COLO829 (cell line): ENCODE results near the gene KCNB1.

Experiments
- DNase-seq: peaks from one replicate; pipeline ENCODE4 v3.0.0; 2012; ENCODE audit warnings: low spot score

Gene KCNB1

DNA sequence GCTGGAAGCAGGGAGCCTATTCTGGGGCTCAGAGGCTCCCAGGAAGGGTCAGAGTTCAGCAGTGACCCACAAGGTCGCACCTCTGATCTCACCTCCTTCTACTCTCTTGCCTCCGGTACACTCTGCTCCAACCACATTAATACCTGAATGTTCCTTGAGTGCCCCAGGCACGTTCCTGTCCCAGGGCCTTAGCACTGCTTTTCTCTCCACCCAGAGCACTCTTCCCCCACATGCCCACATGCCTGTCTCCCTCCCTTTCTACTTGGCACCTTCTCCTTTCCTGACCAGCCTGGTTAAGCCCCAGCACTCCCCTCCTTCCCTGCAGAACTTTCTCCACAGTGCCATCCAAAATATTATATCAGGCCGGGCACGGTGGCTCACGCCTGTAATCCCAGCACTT, 13.4 kb downstream of the KCNB1 start:
- DNase-seq = no peak

DNA sequence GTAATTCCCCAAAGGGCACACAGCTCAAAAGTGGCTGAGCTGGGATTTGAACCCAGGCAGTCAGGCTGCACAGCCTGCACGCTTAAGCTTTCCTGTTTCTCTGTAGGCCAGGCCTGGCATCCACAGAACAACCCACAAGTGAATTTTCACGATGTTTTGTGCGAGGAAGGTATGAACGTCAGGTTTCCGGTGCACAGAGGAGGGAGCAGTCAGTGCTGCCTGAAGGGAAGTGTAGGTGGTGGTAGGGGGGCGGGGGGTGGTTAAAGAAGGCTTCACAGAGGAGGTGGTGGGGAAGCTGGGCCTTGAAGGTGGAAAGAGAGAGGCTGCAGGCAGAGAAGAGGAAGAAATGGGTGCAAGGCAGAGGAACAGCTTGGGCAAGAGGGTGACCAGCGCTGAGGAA, 14.1 kb downstream of the KCNB1 start:
- no peak for DNase-seq

DNA sequence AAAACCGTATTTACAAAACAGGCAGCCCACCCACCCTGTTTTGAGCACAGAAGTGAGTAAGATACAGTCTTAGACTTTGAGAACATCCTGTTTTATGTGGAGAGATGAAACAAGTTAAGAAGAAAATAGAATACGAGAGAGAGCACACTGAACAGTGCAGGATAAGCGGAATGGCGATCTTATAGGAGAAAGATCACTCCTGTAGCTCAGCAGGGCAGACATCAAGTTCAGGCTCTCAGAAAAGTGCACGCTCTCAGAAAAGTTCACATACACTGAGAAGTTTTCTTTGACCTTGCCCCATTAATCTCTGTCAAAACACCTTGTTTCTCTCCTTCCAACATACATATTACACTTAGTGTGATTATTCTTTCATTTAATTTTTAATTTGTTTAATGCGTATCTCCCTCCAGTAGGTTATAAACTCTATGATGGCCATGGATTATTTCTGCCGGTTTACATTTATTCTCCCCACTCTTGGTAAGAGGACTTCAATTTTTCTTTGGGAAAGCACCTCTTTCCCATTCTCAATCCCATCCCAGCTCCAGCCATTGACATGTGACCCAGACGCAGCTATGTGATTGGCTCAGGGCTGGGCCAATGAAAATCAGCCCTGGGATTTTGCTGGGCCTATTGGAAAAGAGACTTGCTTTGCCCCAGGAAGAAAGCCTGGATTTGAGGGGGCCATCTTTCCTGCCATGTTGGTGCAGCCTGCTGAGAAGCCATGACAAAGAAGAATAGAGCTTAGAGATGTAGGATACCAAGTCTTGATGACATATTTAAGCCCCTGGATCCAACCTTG, 16.2 kb downstream of the KCNB1 start:
- DNase-seq = no peak

DNA sequence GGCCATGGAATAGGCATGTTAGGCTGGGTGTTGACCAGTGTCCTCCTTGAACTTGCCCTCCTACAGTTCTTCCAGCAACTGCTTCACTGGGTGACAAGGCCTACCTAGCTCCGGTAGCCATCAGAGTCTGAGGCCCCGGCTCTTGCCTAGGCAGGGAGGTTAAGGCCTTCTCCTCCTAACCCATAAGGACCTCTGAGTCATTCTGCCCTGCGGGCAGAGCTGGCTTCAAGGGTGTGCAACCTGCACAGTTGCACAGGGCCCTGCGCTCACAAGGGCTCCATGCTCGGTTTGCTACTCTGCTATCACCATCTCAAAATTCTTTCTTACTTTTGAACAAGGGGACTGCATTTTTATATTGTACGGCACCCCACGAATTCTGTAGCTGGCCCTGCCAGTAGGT, 17.9 kb downstream of the KCNB1 start:
- no peak for DNase-seq

DNA sequence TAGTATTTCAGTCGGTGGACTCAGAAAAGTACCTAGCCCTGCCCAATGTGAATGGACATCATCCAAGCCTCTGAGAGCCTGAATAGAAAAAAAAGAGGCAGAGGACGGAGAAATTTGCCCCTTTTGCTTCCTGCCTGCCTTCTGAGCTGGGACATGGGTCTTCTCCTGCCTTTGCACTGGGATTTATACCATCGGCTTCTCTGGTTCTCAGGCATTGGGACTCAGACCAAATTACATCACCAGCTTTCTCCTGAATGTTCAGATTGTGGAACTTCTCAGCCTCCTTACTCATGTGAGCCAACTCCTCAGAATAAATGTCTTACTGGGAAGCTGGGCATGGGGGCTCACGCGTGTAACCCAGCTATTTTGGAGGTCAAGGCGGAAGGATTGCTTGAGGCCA, 19.8 kb downstream of the KCNB1 start:
- DNase-seq = no peak

DNA sequence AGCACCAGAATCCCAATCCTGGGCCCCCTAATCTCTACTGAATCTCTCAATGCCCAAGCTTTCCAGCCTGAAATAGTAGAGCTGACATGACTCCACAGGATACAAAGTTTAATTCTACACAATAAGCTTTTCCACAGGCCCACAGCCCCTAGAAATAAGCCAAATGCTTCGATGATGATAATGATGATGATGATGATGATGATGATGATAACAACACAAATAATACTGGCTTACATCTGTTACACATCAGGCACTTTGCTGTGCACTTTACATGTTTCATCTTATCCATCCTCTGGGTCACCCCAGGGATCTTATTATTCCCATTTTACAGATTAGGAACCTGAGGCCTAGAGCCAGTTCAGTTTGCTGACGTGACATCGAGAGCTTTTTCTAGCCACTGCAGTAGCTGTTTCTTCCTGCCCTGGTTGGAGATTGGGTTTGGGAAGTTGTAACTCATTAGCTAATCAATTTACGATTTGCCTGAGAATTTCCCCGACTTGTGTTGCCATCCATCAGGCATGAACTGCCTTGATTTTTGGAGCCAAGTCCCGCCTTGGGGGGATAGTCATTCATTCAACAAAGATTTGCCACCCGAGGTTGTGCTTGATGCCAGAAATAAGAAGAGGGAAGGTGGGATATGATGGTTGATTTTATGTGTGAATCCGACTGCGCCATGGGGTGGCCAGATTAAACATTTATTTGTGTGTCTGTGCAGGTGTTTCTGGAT, 20.4 kb downstream of the KCNB1 start:
- no peak for DNase-seq

DNA sequence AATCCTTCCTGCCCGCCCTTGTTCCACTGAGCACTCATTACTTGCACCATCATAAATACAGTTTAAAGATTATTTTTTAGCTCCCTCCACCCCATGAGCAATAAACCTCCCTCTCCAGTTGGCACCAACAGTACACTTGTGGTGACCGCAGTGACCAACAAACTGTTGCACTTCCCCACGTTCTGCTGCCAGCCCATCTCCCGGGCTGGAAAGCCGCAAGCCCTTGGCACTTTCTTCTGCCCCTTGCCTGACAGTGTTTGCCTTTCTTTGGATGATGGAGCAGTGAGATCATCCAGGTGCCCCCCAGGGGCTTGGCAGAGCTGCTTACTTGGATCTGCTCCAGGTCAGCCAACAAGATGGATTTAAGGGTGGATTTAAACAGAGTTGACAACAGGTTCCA, 21.6 kb downstream of the KCNB1 start:
- no peak for DNase-seq

DNA sequence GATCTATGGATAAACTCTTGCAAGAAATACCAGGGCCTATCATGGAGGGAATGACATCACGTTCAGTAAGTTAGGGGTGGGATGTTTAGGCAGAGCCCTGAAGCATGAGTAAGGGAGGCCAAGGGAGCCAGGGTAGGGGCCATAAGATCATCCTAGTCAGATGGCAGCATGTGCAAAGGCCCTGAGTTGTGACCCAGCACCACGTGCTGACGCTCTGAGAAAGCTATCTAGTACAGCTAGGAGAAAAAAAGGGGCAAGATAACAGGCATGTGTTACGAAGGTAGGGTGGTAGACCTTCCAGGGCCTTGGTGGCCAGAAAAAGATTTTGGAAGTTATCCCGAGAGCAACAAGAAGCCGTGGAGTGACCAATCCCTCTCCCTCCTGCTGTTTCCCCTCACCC, 22.3 kb downstream of the KCNB1 start:
- DNase-seq = no peak

DNA sequence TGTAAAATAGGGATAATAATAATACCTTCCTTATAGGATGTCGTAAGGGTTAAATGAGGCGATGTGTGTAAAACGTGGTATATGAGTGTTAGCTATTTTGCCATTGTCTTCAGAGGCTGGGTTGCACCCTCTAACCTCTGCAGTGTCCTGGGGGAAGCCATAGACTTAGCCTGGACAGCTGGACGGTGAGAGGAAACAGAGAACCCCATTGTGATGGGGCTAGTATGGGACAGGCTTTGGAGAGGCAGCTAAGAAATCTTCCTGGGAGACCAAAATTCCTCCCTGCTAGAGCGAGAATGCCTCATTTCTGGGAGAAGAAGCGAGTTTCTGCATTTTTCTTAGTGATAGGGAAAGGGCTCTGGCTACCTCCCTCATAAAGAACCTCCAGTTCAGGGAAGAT, 22.8 kb downstream of the KCNB1 start:
- no peak for DNase-seq

DNA sequence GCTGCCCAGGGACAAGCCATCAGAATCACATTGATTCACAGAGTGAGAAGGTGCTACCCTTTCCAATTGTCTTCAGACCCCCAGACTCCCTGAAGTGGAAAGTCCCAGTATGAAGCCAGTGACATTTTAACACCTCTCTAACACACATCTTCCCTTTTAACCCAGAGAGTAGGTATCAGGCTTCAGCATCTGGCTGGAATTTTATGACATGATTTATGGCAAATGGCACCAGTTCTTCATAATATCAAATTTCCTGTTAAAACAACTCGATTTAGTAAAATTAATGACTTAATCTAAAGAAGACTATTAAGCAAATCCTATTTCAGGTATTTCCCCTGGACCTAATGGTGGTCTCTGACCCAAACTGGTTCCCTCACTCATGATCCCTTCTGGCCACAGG, 25.0 kb downstream of the KCNB1 start:
- DNase-seq = no peak

DNA sequence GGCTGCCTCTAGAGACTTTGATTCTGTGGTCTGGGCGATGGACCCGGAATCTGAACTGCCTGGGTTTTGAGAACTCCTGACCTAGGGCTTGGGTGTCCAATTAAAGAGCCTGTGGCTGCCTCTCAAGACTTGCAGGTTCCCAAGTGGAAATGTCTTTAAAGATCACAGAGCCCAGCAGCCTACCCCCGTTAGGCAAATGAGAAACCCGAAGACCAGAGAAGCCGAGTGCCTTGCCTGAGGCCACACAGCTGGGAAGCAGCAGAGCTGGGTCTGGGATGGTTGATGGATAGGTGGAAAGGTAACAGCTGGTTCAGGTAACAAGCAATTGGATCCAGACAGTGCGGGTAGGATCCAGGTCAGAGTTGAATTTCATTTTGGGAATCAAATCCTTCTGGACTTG, 25.8 kb downstream of the KCNB1 start:
- no peak for DNase-seq

DNA sequence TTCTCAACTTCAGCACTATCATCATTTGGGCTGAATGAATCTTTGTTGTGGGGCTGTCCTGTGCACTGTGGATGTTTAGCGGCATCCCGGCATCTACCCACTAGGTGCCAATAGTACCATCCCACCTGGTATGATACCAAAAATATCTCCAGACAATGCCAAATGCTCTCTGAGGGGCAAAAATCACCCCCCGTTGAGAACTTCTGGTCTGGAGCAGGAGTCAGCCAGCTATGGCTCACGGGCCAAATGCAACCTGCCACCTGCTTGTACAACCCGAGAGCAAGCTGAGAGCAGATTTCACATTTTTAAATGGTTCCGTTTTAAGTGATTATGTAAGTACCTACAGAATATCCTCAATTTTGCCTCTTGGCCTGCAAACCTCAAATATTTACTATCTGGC, 26.8 kb downstream of the KCNB1 start:
- no peak for DNase-seq

DNA sequence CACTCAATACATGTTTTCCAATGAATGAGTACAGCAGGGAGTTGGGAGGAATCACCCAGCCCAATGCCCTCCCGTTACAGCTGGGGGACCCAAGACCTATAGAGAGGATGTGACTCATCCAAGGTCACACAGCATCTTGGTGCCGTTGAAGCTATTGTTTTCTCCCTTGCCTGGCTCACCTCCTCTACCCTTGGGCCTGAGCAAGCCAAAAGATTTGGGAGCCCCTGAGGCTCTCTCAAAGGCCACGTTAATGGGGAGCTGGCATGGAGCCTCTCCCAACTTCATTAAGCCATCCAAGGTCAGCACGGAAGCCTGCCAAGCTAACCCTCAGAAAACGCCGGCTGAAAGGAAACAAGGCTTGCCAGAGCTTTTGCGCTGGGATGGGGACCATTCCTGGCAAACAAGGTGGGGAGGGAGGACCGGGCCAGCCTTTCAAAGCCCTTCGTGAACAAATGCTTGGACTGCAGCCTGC, 30.4 kb downstream of the KCNB1 start:
- DNase-seq = no peak

DNA sequence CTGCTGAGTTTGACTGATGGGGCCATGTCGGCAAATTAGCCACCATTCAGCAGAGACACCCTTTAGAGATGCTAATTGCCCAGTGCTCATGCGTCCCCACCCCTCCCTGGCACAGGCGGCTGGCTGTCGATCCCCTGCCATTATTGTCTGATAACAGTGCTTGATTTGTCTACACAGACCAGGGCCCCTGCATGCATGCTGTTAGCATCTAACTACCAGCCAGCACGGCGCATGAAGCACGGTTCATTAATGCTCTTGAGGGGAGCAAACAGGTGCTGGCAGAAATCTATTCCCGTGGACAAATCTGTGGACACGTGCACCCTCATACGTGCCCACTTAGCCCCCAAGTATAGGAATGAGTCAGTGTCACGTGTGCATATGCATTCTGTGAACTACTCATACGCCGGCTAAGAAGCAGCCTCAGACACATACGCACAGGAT, 32.2 kb downstream of the KCNB1 start:
- no peak for DNase-seq

DNA sequence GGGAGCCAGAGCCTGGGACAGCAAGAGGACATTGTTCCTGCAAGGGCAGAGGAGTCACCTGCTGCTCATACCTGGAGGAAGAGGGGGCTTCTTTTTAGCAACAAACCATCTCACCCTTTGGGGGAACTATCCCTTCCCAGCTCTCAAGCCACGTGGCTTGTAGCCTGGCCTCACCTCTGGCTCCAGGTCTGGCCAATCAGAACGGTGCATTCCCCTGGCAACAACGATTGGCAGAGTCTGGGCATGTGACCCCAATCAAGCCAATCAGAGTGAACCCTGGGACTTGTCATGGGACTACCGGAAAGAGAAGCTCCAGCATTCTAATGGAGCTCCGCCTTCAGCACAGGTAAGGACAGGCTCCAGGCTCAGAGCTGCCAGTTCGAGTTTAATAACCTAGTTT, 33.6 kb downstream of the KCNB1 start:
- no peak for DNase-seq

DNA sequence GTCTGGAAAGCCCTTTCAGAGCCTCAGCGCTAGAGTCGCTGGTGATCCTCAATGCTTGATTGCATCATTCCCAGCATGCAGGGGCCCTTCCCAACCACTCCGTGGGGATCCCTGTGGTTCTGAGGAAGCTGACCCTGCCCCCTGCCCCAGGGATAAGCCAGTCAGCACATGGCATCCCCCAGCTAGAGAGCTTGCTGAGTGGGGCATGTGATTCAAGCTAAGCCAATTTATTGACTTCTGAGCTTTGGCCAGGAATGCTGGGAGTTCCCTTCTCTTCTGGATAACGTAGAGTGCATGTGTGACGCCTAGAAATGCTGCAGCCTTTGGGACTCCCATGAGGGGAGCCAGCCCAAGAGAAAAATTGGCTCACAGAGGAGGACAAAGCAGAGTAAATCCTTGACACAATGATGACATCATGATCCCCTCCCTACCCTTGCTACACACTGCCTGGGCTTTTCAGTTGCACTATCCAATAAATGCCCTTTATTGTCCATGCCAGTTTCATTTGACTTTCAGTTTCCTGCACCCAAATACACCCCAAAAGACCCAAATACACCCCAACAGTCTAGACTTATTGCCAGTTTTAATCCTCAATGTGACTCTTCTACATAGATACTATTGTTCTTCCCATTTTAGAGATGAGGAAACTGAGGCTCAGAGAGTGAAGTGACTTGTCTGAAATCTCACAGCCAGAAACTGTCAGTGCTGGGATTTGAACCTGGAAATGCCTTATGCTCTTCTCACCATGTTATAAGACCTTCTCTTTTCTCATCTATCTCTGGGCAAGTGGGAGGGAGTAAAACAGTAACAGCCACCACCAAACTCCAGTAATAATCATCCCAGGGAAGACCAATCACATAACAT, 34.3 kb downstream of the KCNB1 start:
- no peak for DNase-seq

DNA sequence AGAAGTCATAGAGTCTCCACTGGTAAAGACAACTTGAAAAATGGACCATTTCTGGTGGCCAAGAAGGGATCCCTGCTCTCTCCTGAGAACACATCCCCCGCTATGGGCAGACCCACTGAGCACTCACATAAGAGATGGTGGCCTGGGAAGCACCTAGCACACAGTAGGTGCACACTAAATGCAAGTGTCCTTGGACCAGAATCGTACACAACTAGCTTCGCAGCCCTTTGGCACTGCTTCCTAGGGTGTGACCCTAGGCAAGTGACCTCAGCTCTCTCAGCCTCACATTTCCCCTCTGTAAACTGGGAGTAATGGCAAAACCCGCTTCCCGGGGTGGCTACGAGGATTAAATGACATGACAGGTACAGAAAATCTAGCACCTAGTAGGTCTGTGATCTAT, 35.1 kb downstream of the KCNB1 start:
- DNase-seq = no peak

DNA sequence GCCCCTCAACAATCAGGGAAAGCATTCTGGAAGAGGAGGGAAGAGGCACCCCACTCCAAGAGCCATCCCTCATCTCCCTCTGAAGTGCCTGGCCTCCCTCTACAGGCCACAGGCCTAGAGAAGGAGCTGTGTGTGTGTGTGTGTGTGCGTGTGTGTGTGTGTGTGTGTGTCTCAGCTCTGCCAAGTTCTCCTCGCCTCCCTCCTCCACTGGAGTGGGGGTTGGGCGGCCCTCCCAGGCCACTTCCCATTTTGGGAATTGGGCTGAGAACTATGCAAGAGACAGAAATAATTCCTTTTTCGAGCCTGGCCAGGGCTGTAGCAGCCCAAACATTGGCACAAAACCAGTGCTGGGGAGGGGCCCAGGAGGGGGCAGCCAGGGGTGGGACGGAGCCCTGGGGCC, 35.7 kb downstream of the KCNB1 start:
- DNase-seq = no peak

DNA sequence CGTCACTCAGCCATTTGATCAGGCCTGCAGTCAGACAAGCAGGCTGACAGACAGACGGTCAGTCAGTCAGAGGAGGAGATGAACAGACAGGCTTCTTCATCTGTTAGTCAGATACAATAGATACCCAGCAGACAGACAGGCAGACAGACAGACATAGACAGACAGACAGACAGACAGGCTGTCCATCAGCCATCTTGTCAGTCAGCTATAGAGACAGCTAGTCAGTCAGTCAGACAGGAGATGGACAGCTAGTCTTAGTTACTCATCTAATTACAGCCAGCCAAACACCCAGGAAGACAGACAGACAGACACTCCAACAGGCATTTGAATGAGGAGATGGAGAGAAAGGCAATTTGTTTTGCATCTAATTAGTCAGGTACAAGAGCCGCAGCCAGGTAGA, 36.4 kb downstream of the KCNB1 start:
- no peak for DNase-seq

DNA sequence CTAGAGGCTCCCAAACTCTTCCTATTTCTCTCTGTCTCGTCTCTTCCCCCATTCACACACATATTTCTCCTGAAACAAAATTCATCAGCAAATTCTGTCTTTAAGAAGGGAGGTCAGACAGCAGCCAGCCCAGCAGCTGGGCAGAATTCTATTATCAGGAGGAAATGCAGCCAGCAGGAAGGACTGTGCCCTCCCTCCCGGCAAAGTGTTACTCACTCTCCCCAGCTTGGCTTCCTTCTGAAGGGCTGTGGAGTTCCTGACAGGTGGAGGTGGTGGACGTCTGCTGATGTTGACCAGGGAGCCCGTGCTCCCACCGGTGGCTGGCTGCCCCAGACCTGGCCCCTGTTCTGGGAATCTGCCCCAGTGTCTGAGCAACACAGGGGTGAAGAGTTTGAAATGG, 37.3 kb downstream of the KCNB1 start:
- DNase-seq = no peak

DNA sequence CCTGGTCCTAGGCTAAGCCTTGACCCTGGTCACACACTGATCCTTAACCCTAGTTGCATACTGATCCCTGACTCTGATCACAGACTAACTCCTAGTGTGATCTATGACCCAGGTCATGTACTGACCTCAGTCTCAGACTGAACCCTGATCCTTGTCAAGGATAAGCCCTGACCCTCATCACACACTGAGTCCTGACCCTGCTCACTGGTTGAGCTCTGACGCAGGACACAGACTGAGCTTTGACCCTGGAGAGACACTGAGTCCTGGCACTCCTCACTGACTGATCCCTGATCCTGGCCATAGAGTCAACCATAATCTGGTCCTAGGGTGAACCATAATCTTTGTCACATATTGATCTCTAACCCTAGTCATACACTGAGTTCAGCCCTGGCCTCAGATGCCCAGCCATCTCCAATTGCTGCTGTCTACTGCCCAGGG, 37.9 kb downstream of the KCNB1 start:
- no peak for DNase-seq

DNA sequence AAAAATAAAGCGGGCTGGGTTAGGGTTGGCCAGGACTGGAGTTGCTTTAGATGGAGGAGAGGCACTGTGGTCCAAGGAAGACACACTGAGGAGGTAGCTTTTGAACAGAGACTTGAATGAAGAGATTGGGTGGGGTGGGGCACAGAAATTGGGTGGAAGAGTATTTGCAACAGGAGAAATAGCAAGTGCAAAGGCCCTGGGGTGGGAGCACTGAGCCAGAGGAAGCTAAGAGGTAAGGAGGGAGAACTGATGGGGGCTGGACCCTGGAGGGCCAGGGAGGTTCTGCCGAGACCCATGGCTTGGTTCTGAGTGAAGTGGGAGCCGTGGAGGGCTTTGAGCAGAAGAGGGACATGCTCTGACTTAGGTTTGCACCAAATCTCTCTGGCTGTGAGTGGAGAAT, 45.4 kb downstream of the KCNB1 start:
- DNase-seq = no peak

DNA sequence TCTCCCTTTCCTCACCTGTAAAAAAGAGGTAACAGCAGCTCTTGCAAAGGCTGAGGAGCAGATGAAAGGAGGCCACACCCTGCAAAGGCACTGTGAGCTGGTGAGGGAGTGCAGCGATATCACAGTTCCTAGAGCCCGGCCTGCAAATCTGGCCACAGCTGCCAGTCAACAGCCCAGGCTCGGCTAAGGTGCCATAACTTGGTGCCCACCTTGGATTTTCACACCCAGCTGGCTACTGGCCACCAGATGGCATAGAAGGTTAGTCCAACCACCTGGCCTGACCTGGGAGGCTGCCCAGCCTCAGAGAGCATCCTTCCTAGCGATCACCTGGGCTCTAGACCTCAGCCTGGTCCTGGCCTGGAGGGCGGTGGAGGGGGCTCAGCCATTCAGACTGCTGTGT, 46.8 kb downstream of the KCNB1 start:
- DNase-seq = no peak
